Stomach (tissue), 9 donors: ENCODE results near the gene FGF12. TPM values are rescaled to one million over a fixed set of nuclear protein-coding genes. Genes with fewer than 3 reads are reported as not detected.

Experiments
- DNase-seq, 2 donors: peaks; one replicate each; pipeline versions ENCODE4 v3.0.0 to v3.0.0-alpha.2; 2013 to 2019
- H3K27ac ChIP-seq, 5 donors: fragments of 200-600 bp in 4 of 5; sonication (generic) in 4 of 5; one replicate each; pipeline ENCODE4 v1.5.1; 2013 to 2019; ENCODE audit warnings: mild to moderate bottlenecking in 1 of 5, moderate library complexity in 1 of 5
- H3K27me3 ChIP-seq, 3 donors: fragments of 200-600 bp; sonication (generic); one replicate each; pipeline ENCODE4 v1.5.1; 2017 to 2019; ENCODE audit warnings: mixed run types in 1 of 3
- H3K36me3 ChIP-seq, 4 donors: fragments of 200-600 bp; sonication (generic); 1 replicate in 3 of 4; 2 replicates in 1 of 4; pipeline ENCODE4 v1.5.1; 2016 to 2019
- H3K4me1 ChIP-seq, 4 donors: fragments of 200-600 bp; sonication (generic); one replicate each; pipeline ENCODE4 v1.5.1; 2016 to 2019
- H3K4me3 ChIP-seq, 4 donors: fragments of 200-600 bp; sonication (generic) in 3 of 4; one replicate each; pipeline ENCODE4 v1.5.1; 2016 to 2019; ENCODE audit warnings: mild to moderate bottlenecking in 1 of 4
- H3K9me3 ChIP-seq, 4 donors: fragments of 200-600 bp; sonication (generic); one replicate each; pipeline ENCODE4 v1.5.1; 2016 to 2019
- EP300 ChIP-seq: sonication (generic); formaldehyde crosslinking; IDR thresholded peaks from one replicate; pipeline ENCODE4 v1.6.1; 2017; ENCODE audit warnings: antibody characterized with exemption
- POLR2A ChIP-seq, 4 donors: fragments of 450-650 bp; IDR thresholded peaks; one replicate each; pipeline ENCODE4 v1.6.1; 2016; ENCODE audit warnings: antibody characterized with exemption in 4 of 4, control low read depth in 2 of 4, mild to moderate bottlenecking in 1 of 4, moderate library complexity in 1 of 4
- POLR2AphosphoS5 ChIP-seq, 3 donors: sonication (generic); formaldehyde crosslinking; IDR thresholded peaks; one replicate each; pipeline ENCODE4 v1.6.1; 2016; ENCODE audit warnings: antibody characterized with exemption in 3 of 3
- WGBS, 5 donors: extraction: QIAGEN DNeasy Blood & Tissue Kit in 3 of 5; methylation state at CpG; one replicate each; pipeline versions ENCODE4 v1.1.5 to v1.1.7; 2013 to 2018; 5-methylcytosine and 5-hydroxymethylcytosine counted together
- intact Hi-C: fragments of 100-400 bp; cut with DNase I; formaldehyde crosslinking; loops from one replicate; pipeline ENCODE4 v1.15.1; 2023; ENCODE audit warnings: low total_unique reads
- polyA plus RNA-seq, 3 donors: library from polyadenylated mRNA; stranded (reverse); fragments of 200-250 nt; gene quantifications; one replicate each; pipeline ENCODE4 v1.2.3, GENCODE V29; 2013
- total RNA-seq, 5 donors: library from RNA; depleted of rRNA; stranded (reverse); fragments of >200 nt; gene quantifications; one replicate each; pipeline versions ENCODE4 v1.1.0 to v1.2.3, GENCODE V29; 2014 to 2016
- TF ChIP-seq, protein P1 (sequence below), 7 experiments: fragments of 450-650 bp in 4 of 7; fragments of 200-600 bp in 3 of 7; sonication (generic) in 3 of 7; IDR thresholded peaks; one replicate each; pipeline ENCODE4 v1.5.1; 2016 to 2019; ENCODE audit warnings: antibody characterized with exemption in 7 of 7, control low read depth in 2 of 7, mild to moderate bottlenecking in 1 of 7
- donor health status: healthy with polysubstance abuse.
- donor health status: Bipolar disorder and iron deficiency.
- donor health status: healthy.

Gene FGF12
- total and polyA plus RNA-seq, 8 donors: 0.45 to 5.0 (median 0.88) TPM; not detected in 1

DNA sequence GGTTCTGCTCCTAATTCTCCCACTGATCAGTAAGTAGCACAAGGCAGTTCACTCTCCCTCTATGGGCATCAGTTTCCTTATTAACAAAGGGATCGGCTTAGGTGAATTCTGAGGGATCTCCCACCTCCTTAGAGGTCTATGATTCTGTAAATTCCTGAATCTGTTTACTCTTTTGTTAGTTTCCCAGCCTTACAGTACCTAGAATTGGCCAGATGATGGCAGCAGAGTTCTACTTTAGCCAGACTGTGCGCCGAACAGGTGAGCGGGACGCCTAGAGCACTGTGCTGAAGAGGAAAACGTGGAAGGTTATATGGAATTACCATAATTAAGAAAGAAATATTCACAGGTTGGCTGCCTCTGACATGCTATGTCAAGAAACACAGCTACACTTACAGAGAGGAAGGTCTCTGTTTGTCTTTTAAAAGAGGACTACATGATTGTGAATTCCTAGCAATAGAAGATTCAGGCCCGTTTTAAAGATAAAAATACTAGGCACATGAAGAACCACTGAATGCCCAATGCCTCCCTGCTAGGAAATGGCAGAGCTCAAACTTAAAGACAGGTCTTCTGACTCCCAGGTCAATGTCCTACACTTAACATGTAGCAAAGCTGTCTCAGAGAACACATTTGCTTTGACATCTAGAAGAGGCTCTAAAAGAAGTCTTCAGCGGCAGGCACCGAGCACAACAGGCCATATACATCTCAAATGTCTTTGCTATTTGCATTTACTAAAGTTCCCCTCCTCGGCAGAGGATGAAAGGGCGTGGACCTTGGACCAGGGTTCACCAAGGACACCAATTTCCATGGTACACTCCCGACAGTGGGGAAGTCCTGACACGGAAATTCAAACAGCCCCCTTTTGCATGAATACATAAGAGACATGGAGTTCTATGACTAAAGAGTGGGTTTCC lies 259.9 kb downstream of the FGF12 start:
- 28 to 30% (median 30%) methylated on average over 13 of the region's 13 CpGs for WGBS, 5 donors
- no peaks in the 10 kb centered on the region for H3K9me3 ChIP-seq
- intact Hi-C loops: no loop called here

DNA sequence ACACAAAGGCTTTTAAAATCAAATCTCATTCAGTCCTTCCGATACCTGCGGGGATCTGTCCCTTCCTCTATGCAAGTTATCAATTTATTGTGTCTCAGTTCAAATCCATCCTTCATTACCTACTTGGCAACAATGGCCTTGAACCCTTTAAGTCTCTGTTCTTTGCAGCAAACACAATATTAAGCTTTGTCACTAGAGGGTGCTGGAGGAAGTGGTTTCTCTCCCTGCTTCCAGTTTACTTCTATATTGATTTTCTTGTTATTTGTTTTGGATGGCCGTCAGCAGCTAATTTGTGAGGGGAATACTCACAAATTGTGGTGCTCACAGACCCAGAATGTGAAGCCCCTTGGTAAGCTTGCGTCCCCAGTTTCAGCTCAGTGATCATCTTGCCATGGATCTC lies 278.3 kb downstream of the FGF12 start:
- H3K36me3 ChIP-seq: no peaks in the 10 kb centered on the region
- no peak overlapping the region for H3K4me3 ChIP-seq
- H3K27ac ChIP-seq: no peak overlapping the region
- TF ChIP-seq POLR2A (IDR thresholded peaks at IDR 0.05): no peak
- TF ChIP-seq EP300: no peak
- intact Hi-C loops: loop anchor here (10.0 kb wide), 2 partner anchors 264 to 1034 kb away; no protein-coding TSS in a partner anchor
- DNase-seq: peak in 1 of 2 donors; percentile 16
- no peaks in the 10 kb centered on the region for H3K9me3 ChIP-seq
- peaks cover 0 to 31% (median 14%) of the 10 kb centered on the region in 3 donors for H3K27me3 ChIP-seq
- H3K4me1 ChIP-seq: no peaks in the 10 kb centered on the region
- 62 to 71% (median 67%) methylated on average over 4 of the region's 4 CpGs for WGBS, 5 donors

More for the DNA sequence above, 259.9 kb downstream of the FGF12 start:
- peak; percentile 61 to 81 for DNase-seq
- TF ChIP-seq POLR2A (IDR thresholded peaks at IDR 0.05) (no peak), POLR2AphosphoS5 (IDR thresholded peaks at IDR 0.05) (no peak)
- TF ChIP-seq, protein P1, sequence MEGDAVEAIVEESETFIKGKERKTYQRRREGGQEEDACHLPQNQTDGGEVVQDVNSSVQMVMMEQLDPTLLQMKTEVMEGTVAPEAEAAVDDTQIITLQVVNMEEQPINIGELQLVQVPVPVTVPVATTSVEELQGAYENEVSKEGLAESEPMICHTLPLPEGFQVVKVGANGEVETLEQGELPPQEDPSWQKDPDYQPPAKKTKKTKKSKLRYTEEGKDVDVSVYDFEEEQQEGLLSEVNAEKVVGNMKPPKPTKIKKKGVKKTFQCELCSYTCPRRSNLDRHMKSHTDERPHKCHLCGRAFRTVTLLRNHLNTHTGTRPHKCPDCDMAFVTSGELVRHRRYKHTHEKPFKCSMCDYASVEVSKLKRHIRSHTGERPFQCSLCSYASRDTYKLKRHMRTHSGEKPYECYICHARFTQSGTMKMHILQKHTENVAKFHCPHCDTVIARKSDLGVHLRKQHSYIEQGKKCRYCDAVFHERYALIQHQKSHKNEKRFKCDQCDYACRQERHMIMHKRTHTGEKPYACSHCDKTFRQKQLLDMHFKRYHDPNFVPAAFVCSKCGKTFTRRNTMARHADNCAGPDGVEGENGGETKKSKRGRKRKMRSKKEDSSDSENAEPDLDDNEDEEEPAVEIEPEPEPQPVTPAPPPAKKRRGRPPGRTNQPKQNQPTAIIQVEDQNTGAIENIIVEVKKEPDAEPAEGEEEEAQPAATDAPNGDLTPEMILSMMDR (IDR thresholded peaks at IDR 0.05): peak in 5 of 7 experiments; percentile 60 to 85 (median 80)
- Histone ChIP-seq H3K27me3 (peaks cover 0 to 8% (median 3%) of the 10 kb centered on the region in 3 donors), H3K4me1 (peaks cover 0 to 6% (median 0%) of the 10 kb centered on the region in 4 donors), H3K36me3 (no peaks in the 10 kb centered on the region), H3K27ac (no peak overlapping the region), H3K4me3 (no peak overlapping the region)

DNA sequence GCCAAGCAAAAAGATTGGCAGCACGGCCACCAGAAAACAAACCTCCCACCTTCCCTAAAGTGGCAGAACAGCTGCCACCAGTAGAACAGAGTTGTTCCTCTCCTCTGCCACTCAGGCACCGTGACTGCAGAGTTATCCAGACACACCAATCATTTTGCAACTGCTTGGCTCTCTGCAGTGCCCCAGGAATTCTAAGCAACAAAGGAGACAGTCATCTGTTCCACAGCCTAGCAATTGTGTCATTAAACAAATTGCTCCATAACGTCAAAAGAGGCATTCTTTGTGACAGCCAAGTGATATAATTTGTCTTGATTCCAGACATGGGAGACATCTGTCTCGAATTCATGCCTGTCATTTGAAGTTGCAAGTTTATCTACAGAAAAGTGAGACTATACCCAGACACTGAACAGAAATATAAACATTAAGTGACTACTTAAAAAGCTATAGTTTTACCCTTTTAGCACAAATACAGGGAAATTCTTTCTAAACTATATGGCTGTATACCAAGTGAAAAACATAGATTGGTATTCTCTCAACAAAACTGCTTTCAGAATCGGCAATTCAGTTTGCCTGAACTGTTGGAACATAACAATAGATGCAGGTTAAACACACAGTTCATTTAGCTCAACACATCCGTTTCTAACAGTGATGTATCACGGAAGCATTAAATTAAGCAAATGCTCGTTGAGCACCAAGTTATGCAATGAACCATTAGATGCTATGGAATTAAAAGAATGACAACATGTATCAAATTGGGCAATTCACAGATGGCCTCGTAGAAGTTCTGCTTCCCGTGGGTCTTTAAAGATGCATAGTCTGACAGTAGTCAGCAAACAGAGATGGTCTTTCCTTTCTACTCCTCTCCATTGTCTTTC lies 281.3 kb downstream of the FGF12 start:
- TF ChIP-seq EP300 (no peak), POLR2A (IDR thresholded peaks at IDR 0.05) (no peak), POLR2AphosphoS5 (IDR thresholded peaks at IDR 0.05) (no peak)
- TF ChIP-seq, protein P1 (IDR thresholded peaks at IDR 0.05): no peak
- peak in 1 of 2 donors; percentile 39 for DNase-seq
- peaks cover 0 to 35% (median 14%) of the 10 kb centered on the region in 3 donors for H3K27me3 ChIP-seq
- WGBS, 5 donors: 33 to 45% (median 43%) methylated on average over 10 of the region's 10 CpGs
- no peaks in the 10 kb centered on the region for H3K9me3 ChIP-seq
- no peak overlapping the region for H3K4me3 ChIP-seq
- no peak overlapping the region for H3K27ac ChIP-seq
- no peaks in the 10 kb centered on the region for H3K36me3 ChIP-seq
- H3K4me1 ChIP-seq: no peaks in the 10 kb centered on the region
- intact Hi-C loops: loop anchor here (10.0 kb wide), 2 partner anchors 261 to 1031 kb away; no protein-coding TSS in a partner anchor

DNA sequence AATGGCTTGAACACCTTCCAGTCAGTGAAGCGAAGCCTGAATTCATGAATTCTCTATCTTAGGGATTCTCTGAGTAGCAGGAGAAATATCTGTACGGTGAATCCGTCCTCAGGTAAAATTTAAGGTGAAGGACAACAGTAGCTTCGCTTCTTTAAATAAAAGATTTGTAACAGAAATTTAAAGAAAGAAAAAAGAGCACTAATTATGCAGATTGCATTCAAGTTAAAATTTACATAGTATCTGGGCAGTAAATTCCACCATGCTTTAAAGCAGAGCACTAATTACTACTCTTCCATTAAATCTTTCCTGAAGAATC lies 282.6 kb downstream of the FGF12 start:
- H3K36me3 ChIP-seq: no peaks in the 10 kb centered on the region
- peaks cover 0 to 34% (median 14%) of the 10 kb centered on the region in 3 donors for H3K27me3 ChIP-seq
- no peak overlapping the region for H3K4me3 ChIP-seq
- no peaks in the 10 kb centered on the region for H3K4me1 ChIP-seq
- WGBS, 5 donors: 28 to 34% (median 29%) methylated on average over 4 of the region's 4 CpGs
- no peaks in the 10 kb centered on the region for H3K9me3 ChIP-seq
- no peak overlapping the region for H3K27ac ChIP-seq
- TF ChIP-seq POLR2A (IDR thresholded peaks at IDR 0.05) (no peak), POLR2AphosphoS5 (IDR thresholded peaks at IDR 0.05) (no peak), EP300 (no peak)
- TF ChIP-seq, protein P1 (IDR thresholded peaks at IDR 0.05): no peak
- no peak for DNase-seq
- intact Hi-C loops: loop anchor here (10.0 kb wide), 2 partner anchors 260 to 1030 kb away; no protein-coding TSS in a partner anchor
